Gastroesophageal sphincter (tissue), 3 donors: ENCODE measurements around the gene VAV3.

Source experiments
- CTCF ChIP-seq, 4 experiments: fragments of 200-600 bp in 2 of 4; fragments of 450-650 bp in 2 of 4; sonication (generic) in 1 of 4; IDR thresholded peaks; one replicate each; pipeline ENCODE4 v1.5.1; 2017 to 2019; ENCODE audit warnings: antibody characterized with exemption in 4 of 4, mild to moderate bottlenecking in 2 of 4, moderate library complexity in 2 of 4
- EP300 ChIP-seq: sonication (generic); formaldehyde crosslinking; IDR thresholded peaks from one replicate; pipeline ENCODE4 v1.6.1; 2017; ENCODE audit warnings: antibody characterized with exemption, mild to moderate bottlenecking
- POLR2AphosphoS5 ChIP-seq: sonication (generic); formaldehyde crosslinking; IDR thresholded peaks from one replicate; pipeline ENCODE4 v1.6.1; 2017; ENCODE audit warnings: antibody characterized with exemption

GRCh38 chr1:107875689-107876088, 89.3 kb downstream of the VAV3 start:
- no peak for TF ChIP-seq CTCF (IDR thresholded peaks at IDR 0.05)
- no peak for TF ChIP-seq POLR2AphosphoS5
- TF ChIP-seq EP300, result no peak
